Hindlimb muscle (tissue), 1 donor: Measurements from ENCODE around the gene TTC28. TPM values are rescaled to one million over a fixed set of nuclear protein-coding genes. Genes with fewer than 3 reads are reported as not detected.

ENCODE experiments used
- DNase-seq: peaks from one replicate; pipeline ENCODE4 v3.0.0-alpha.2; 2013
- polyA plus RNA-seq: library from polyadenylated mRNA; unstranded; fragments of 120-200 nt; gene quantifications from one replicate; pipeline ENCODE4 v1.2.1, GENCODE V29; 2013; ENCODE audit not compliant: insufficient read length

The TTC28 gene
- polyA plus RNA-seq, 1 donor, result 30.7 TPM

GRCh38 chr22:28438183-28438768, 241.4 kb downstream of the TTC28 start:
- no peak for DNase-seq

- DNase-seq, result no peak
These were observed 243.7 kb downstream of the TTC28 start for GRCh38 chr22:28435982-28436381.

DNA sequence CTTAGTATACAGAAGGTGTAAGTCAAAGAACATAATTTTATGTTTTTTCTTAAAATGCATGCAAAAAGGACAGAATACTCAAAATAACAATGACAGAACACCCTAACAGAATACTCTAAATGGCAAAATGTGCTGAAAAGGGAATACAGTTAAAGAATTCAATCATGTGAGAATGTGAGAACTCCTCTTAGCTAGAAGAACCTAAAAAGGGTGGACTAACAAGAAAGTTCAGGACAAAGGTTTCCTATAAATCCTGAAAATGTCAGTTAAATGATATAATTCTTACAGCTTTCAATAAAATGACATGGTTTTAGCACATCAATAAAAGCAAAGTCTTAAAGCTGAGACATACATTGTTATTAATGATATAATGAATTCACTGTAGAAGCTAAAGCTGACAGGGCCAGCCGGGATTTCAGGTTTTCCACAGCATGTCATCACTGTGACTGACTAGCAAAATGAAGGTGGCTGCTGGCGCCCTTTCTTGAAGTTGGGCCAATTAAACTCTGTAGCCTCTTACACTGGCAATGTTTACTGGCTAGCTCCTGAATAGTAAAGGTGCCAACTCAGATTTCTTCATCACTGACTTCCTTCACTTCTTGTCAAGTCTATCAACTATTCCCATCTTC, 244.4 kb downstream of the TTC28 start:
- no peak for DNase-seq

DNA sequence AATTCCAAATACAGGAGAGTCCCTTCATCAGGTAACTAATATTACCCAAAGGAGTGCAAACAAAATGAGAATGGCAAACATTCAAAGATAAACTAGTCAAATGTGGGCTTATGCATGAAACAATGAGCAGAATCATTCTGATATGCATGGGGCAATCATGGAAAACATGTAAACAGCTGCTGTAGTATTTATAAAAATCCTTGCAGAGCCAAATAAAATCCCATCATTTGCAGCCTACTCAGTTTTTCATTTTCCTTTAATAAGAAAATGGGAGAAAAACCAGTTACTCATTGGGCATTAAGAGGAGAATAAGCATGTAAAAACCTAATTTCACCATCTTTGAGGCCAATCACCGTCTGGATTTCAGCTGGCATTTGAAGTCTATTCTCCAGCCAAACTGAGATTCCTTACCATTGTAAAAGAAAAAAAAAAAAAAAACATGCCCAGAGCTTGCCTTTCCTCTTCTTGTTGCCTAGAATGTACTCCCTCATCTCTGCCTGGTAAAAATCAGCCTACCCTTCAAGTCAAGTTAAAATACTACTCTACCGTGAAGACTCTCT, 249.1 kb downstream of the TTC28 start:
- DNase-seq, result no peak

DNA sequence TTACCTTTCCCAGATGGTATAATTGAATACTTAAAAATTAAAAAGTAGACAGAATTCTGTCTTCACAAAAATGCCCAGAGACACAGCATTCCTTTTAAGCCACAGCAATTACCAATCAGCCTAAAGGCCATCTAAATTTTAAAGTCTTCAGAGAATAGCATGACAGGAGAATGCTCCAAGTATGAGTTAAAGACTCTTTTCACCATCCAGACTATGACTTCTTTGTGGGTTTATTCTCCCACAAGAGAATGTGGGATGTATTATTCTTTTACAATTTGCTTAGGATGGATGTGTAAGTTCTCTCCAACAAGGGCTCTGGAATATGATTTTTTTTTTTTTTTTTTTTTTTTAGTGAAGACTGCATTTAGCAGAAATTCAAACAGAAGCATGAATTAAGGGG, 249.9 kb downstream of the TTC28 start:
- DNase-seq, result no peak

- DNase-seq, result no peak
These were observed 251.4 kb downstream of the TTC28 start for GRCh38 chr22:28428271-28428670.

- DNase-seq, result no peak
These were observed 253.1 kb downstream of the TTC28 start for GRCh38 chr22:28426346-28427132.

DNA sequence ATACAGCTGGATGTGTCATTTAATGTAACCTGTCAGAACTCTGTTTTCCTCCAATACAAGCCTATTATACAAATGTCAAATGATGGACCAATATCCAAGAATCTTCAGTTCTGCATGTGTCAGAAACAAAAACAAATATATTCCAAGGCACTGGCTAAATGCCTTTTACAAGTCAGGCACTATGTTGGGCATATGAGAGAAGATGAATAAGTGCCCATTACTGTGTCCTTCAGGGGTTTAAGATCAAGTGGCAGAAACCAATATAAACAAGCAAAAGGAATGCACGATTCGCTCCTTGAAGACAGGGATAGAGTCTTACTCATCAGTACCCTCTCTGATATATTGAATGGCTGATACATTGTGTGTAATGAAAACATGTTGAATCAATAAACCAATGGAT, 254.4 kb downstream of the TTC28 start:
- no peak for DNase-seq

DNA sequence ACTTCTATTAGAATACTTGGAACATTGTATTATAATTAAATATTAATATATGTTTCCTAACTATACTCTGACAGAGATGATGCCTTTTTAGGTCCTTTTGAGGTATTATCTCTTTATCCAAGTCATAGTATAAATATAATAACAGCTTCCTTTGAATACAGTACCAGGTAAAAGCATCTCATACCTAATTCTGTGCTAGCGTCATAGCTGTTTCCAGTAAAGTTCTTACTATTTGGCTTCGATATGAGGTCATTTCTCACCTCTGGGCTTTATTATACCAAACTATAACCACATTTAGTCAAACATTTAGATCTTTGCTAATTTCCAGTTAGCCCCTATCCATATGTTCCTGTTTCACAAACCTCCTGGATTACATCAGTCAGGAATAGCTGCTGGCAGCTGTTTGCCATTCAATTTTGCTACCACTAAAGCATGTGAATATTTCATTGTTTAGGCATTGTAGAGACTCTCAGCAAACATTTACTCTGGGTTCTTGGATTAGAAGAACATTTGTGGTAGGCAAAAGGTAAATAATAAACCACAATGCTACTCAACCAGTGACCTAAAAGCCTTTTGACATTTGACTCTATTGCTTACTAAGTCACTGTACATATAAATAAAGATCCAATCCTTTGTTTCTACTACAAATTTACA, 255.1 kb downstream of the TTC28 start:
- DNase-seq, result no peak

DNA sequence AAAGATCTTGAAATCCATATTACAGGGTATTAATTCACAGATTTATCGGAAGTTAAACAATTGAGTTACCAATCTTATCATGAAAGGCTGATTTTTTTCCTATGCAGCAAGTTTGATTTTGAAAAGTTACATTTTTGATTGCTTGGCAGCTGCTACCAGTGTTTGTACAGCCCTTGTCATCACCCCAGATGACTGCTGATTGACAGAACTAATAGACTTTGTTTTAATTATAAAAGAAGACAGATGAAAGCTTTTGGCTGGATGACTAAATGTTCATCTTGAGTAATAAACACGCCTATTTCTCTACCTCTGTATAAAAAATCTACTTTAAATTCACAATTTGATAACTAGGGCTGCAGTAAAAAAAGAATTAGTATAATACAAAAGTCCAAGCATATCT, 259.7 kb downstream of the TTC28 start:
- no peak for DNase-seq

- no peak for DNase-seq
These were observed 261.6 kb downstream of the TTC28 start for GRCh38 chr22:28418008-28418407.

DNA sequence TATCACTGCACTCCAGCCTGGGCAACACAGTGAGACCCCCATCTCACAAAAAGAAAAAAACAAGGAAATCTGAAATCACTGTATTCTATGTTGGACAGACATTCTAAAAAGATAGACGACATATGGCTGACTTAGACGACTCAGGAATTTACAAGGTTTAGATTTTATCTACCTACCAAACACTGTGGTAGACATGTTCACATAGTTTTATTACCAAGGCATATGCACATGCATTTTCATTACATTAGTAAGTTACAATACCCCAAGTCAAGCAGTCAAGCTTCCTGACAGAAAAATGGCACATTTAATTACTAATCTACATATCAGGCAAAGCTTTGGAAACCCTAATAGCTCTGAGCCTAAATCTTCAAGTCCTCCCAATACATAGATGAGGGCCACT, 262.2 kb downstream of the TTC28 start:
- DNase-seq, result no peak

GRCh38 chr22:28414913-28415312, 264.7 kb downstream of the TTC28 start:
- DNase-seq, result no peak

- DNase-seq, result peak; percentile 29
These were observed 265.8 kb downstream of the TTC28 start for GRCh38 chr22:28413612-28414399.

DNA sequence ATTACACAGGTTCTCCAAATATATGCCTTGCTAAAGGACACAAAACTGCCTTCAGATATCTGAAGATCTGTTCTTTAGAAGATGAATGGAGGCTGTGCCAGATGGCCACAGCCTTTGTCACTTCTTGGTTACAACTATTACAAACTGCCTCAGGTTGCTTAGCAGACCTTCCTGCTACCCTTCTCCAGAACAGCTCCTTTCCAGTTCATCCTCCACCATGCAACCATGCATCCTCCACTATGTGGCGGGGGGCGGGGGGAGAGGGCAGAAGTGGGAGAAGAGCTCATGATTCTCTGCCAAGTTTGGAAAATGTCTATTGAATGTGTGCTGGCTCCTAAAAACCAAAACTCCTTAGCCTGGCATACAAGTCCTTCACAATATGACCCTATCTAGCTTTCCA, 267.5 kb downstream of the TTC28 start:
- DNase-seq, result no peak

GRCh38 chr22:28411125-28411524, 268.5 kb downstream of the TTC28 start:
- DNase-seq, result no peak

GRCh38 chr22:28410050-28410816, 269.4 kb downstream of the TTC28 start:
- DNase-seq, result peak; percentile 30

GRCh38 chr22:28408709-28409108, 270.9 kb downstream of the TTC28 start:
- DNase-seq, result no peak

GRCh38 chr22:28407645-28408044, 272.0 kb downstream of the TTC28 start:
- no peak for DNase-seq

DNA sequence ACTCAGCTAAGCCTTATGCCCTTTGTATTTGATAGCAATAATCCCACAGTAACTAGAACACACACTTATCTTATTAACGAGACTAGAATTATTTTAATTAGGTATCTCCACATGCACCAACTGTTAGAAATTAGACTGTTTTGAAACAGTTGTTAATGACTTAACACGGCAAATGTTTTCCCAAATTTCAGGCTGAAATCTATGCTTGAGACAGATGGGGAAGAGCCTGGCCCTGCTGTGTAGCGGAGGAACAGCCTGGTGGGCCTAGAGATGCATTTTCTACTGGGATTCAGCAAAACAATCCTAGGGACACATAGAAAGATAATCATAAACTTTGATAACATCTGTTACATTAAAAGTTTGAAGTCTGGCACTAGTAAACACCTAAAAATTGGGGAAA, 273.4 kb downstream of the TTC28 start:
- DNase-seq, result no peak

DNA sequence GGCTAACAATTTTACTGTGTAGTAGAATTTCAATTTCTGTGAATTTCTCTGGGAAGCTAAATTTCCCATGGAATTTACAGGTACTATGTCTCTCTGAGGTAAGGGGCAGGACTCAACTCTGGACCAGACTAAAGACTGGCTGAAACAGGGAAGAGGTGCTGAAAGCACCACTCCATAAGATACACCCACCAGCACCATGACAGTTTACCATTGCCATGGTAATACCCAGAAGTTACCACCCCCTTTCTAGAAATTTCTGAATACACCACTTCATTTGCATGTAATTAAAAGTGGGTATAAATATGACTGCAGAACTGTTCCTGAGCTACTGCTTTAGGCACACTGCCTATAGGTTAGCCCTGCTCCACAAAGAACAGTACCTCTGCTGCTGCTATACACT, 274.1 kb downstream of the TTC28 start:
- no peak for DNase-seq

- DNase-seq, result no peak
These were observed 277.1 kb downstream of the TTC28 start for GRCh38 chr22:28402539-28402938.
